Activated T-helper 17 cell treated with anti-CD3 and anti-CD28 coated beads, Interleukin-2, amount 50 U/mL, for 72 hours (primary cell): Measurements from ENCODE around the gene KRT33B. TPM values are rescaled to one million over a fixed set of nuclear protein-coding genes. Genes with fewer than 3 reads are reported as not detected.

Source experiments
- total RNA-seq, 2 donors: library from RNA; stranded (reverse); gene quantifications; one replicate each; pipeline ENCODE4 v1.2.3, GENCODE V29; 2022

KRT33B gene
- total RNA-seq, 2 donors from 2014 or later, result not detected

Other genes starting within 250 kb of the KRT33B start
- not detected for gene KRTAP4-12, start 245.6 kb downstream of the KRT33B start, total RNA-seq
- not detected for gene KRTAP4-6, start 229.3 kb downstream of the KRT33B start, total RNA-seq
- gene KRTAP4-5, start 220.0 kb downstream of the KRT33B start, total RNA-seq, result not detected
- gene KRTAP4-4, start 209.1 kb downstream of the KRT33B start, total RNA-seq, result not detected
- not detected for gene KRTAP4-3, start 201.6 kb downstream of the KRT33B start, total RNA-seq
- gene KRTAP4-2, start 191.6 kb downstream of the KRT33B start, total RNA-seq, result not detected
- gene KRTAP4-1, start 184.9 kb downstream of the KRT33B start, total RNA-seq, result not detected
- gene KRTAP9-1, start 179.9 kb downstream of the KRT33B start, total RNA-seq, result not detected
- gene KRTAP9-2, start 143.2 kb downstream of the KRT33B start, total RNA-seq, result not detected
- gene KRTAP9-3, start 137.4 kb downstream of the KRT33B start, total RNA-seq, result not detected
- not detected for gene KRTAP9-8, start 131.8 kb downstream of the KRT33B start, total RNA-seq
- gene KRTAP9-4, start 120.1 kb downstream of the KRT33B start, total RNA-seq, result not detected
- not detected for gene KRTAP9-9, start 114.4 kb downstream of the KRT33B start, total RNA-seq
- not detected for gene KRTAP9-6, start 104.4 kb downstream of the KRT33B start, total RNA-seq
- not detected for gene KRTAP9-7, start 94.1 kb downstream of the KRT33B start, total RNA-seq
- gene KRTAP29-1, start 67.0 kb downstream of the KRT33B start, total RNA-seq, result not detected
- under 1 TPM; 0.15 to 0.26 TPM for gene KRTAP16-1, start 60.5 kb downstream of the KRT33B start, total RNA-seq
- gene KRTAP17-1, start 54.1 kb downstream of the KRT33B start, total RNA-seq, result not detected
- not detected for gene KRT33A, start 19.0 kb downstream of the KRT33B start, total RNA-seq
- gene KRT34, start 12.5 kb upstream of the KRT33B start, total RNA-seq, result not detected
- gene KRT31, start 27.8 kb upstream of the KRT33B start, total RNA-seq, result not detected
- not detected for gene KRT37, start 54.8 kb upstream of the KRT33B start, total RNA-seq
- not detected for gene KRT38, start 71.2 kb upstream of the KRT33B start, total RNA-seq
- not detected for gene KRT32, start 97.6 kb upstream of the KRT33B start, total RNA-seq
- not detected for gene KRT35, start 111.3 kb upstream of the KRT33B start, total RNA-seq
- not detected for gene KRT36, start 120.1 kb upstream of the KRT33B start, total RNA-seq
- gene KRT13, start 135.8 kb upstream of the KRT33B start, total RNA-seq, result not detected
- gene KRT15, start 149.1 kb upstream of the KRT33B start, total RNA-seq, result not detected
- not detected for gene KRT19, start 158.5 kb upstream of the KRT33B start, total RNA-seq
- gene KRT9, start 202.2 kb upstream of the KRT33B start, total RNA-seq, result not detected
- not detected for gene KRT14, start 217.1 kb upstream of the KRT33B start, total RNA-seq
- gene KRT16, start 243.0 kb upstream of the KRT33B start, total RNA-seq, result not detected